Measurements from ENCODE around the gene PSMA2.

Gene PSMA2

GRCh38 chr7:42931834-42932651 lies at the start of gene PSMA2, which contains the start of gene MRPL32:
TSS of gene PSMA2 (minus strand) at chr7:42932174. CDS start at chr7:42932158, 16 bp downstream.
TSS of gene MRPL32 (plus strand) at chr7:42932376. CDS start at chr7:42932387, 11 bp downstream.
- ATAC-seq = peak; percentile 100

GRCh38 chr7:42981601-42982000 lies 49.6 kb upstream of the PSMA2 start:
- no peak for ATAC-seq
- no peak for DNase-seq

More at GRCh38 chr7:42931834-42932651, at the start of gene PSMA2, which contains the start of gene MRPL32:
- DNase-seq = peak; percentile 94

GRCh38 chr7:42980514-42980913 lies 48.5 kb upstream of the PSMA2 start:
- ATAC-seq = no peak
- DNase-seq = no peak

DNA sequence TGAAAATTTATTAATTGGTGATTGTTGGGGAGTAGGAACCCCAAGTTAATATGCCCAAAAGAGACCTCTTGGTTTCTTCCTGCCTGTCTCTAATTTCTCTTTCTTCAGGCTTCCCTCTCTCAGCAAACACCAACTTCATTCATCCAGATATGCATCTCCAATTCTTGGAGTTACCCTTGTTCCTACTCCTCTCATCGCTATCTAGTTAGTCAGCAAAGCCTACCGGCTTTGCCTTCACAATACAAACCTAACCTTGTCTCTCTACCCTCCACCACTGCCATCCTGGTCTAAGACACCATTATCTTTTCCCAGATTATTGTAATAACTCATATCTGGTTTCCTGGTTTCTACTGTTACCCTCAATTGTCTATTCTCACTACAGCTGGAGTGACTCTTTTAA lies 48.1 kb upstream of the PSMA2 start:
- no peak for ATAC-seq
- no peak for DNase-seq

DNA sequence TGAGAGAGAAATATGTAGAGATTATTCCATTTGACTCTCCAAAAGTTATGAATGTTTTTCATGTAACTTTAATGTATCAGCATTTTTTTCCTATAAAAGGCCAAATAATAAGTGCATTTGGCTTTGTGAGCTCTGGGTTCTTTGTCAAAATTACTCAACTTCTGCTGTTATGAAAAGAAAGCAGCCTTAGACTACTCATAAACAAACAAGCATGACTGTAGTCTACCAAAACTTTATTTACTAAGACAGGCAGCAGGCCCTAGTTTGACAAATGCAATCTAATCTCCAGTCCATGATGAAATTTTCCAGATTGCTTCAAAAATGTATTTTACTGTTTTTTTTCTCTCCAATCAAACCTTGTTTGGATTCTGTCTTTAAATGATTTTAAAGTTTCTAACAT lies 46.5 kb upstream of the PSMA2 start:
- DNase-seq (no peak), ATAC-seq (no peak)

DNA sequence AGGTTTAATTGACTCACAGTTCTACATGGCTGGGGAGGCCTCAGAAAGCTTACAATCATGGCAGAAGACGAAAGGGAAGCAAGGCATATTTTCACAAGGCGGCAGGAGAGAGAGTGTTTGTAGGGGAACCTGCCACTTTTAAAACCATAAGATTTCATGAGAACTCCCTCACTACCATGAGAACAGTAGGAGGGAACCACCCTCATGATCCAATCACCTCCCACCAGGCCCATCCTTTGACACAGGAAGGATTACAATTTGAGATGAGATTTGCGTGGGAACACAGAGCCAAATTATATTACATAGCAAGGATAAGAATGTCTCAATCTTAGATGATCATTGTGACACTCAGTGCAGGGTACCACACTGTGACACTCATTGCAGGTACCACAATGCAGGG lies 44.4 kb upstream of the PSMA2 start:
- no peak for ATAC-seq
- no peak for DNase-seq

GRCh38 chr7:42972699-42973500 lies 40.9 kb upstream of the PSMA2 start:
- no peak for DNase-seq
- no peak for ATAC-seq

DNA sequence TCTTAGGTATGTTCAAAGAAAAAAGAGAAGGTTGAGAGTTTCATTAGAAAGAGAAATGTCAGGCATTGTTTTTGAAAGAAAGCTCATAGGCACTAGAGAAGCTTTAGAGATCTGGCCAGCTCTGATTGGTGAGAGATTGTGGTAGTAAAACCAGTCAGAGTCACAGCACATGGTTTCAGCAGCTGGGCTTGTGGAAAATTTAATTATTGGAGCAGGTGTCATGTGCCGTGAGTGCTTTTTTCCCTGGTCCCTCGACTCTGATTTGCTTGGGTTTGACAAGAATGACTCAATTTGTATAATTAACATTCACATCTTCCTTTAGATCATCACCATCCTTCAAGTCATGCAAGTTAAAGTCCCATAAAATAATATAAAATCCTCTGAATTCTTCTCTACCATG lies 35.4 kb upstream of the PSMA2 start:
- ATAC-seq (no peak), DNase-seq (no peak)

DNA sequence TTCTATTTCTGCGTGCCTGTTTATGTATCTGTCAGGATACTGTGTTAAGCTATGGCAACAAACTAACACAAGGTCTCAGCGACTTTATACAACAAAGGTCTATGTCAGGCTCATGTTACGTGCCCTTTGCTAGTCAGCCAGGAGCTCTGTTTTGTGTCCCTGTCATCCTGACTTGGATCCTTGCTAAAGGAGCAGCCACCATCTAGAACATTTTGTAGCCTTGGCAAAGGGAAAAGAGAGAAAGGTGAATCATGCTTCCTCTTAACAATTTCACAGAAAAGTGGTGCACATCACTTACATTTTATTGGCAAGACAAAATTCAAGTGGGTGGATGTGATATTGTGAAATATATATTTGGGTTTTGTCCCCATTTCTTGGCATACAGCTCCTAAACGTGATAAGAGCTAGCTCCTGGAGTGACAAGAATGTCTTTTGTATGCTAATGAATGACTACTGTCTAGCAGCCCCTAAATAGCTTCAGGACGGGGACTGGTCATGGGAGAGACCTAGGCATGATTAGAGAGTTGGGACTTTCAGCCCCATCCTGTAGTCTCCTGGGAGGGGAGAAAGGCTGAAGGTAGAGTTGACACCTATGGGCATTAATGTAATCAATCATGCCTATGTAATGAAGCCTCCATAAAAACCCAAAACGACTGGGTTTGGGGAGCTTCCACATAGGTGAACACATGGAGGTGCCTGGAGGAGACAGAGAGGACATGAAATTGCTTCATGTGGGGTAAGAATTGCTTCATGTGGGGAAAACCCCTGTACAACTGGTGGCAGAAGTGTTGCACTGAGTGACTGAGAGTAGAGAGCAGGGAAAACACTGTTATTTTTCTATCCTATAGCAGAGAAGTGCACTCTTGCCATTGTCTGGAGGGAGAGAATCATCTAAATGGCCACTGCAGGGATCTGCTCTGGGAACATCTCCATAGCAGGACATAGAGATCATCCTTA lies 33.2 kb upstream of the PSMA2 start:
- no peak for DNase-seq
- ATAC-seq = peak; percentile 54

GRCh38 chr7:42964293-42964692 lies 32.3 kb upstream of the PSMA2 start:
- DNase-seq = no peak

GRCh38 chr7:42961170-42961569 lies 29.2 kb upstream of the PSMA2 start:
- no peak for ATAC-seq
- DNase-seq = no peak

More at GRCh38 chr7:42964293-42964692, 32.3 kb upstream of the PSMA2 start:
- no peak for ATAC-seq

DNA sequence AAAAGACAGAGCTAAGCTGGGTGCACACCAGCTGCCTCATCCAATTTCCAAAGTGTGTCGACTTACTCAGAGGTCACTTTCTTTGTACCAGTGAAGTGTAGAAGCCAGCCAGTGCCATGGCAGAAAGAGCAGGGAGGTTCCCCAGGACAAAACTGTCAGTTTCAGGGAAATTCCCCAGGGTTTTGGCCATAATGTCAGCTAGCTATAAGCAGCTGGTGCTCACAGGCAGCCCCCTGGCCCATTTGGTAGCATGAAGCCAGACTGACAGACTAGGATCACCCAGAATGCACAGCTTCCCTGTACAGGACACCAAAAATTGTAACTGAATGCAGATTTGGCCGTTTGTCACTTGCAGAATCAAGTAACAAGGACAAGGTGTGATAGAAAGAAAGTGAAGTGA lies 28.8 kb upstream of the PSMA2 start:
- ATAC-seq = no peak
- no peak for DNase-seq

DNA sequence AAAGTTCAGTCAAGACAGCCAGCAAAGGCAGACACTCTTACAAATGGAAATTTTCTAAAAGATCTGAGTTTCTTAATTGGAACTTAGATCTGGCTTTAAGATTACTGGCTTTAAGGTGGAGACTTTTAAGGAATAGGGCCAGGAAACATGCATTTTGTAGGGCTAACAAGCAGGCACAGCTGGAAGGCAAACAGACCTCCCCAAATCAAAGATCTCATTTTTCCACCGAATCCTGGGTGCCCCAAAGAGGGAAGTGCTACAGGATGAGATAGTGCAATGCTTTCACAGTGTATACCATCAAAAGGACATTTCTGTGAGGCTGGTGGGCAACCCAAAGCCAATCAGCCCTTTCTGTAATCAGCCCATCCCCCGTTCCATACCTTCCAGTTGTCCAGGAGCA lies 27.6 kb upstream of the PSMA2 start:
- no peak for ATAC-seq
- DNase-seq = no peak

DNA sequence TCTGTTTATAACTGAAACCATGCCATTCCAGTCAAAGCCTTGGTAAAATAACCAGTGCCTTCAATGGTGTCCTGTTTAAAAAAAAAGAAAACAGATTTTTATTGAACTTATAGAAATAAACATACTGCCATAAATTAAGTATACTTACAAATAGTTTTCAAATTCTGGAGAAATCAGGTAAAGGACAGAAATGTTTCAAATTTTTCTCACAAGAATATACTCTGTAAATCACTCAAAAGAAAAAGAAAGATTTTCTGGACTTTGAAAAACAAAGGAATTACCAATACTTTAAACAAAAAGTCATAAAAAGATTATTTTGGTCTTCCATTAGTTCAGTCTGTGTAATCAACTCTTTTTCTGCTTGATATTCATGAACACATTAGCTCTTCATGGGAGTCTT lies 24.1 kb upstream of the PSMA2 start:
- ATAC-seq (no peak), DNase-seq (no peak)

GRCh38 chr7:42953994-42954393 lies 22.0 kb upstream of the PSMA2 start:
- DNase-seq (no peak), ATAC-seq (no peak)

- DNase-seq = no peak
- ATAC-seq = no peak
These were observed 20.4 kb upstream of the PSMA2 start for GRCh38 chr7:42952328-42952727.

GRCh38 chr7:42950417-42950816 lies 18.4 kb upstream of the PSMA2 start:
- DNase-seq (no peak), ATAC-seq (no peak)

DNA sequence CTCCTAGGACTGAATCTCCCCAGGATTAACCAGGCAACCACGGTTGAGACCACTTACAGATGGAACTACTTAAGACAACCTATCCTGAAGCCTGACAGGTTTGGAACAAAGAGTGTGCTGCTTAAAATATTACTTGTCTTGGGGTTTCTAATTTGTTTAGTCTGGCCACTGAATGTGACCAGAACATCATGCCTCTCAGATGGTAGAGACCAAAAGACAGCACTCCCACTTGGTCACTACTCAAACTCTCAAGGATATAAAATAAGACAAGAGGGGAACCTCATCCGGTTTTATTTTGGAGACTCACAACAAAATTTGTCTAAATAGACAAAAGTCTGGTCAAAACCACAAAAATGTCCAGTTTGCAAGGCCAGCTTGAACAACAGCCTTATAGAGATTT lies 15.5 kb upstream of the PSMA2 start:
- ATAC-seq = no peak
- DNase-seq = no peak

DNA sequence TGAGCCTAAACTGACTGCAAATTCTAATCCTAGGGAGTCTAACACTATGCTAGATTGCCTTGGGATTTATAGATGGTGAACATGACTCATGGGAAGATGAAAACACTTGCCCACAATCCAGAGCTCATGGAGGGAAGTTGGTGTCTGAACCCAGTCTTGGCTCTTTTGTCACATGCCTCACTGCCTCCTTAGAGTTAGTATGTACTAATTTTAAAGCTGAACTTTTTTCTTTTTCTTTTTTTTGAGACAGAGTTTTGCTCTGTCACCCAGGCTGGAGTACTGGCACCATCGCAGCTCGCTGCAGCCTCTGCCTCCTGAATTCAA lies 14.6 kb upstream of the PSMA2 start:
- DNase-seq = no peak
- ATAC-seq = no peak

GRCh38 chr7:42945821-42946626 lies 14.1 kb upstream of the PSMA2 start:
- peak; percentile 46 for ATAC-seq
- DNase-seq = no peak

Data from stimulated activated naive CD8-positive, alpha-beta T cell treated with anti-CD3 and anti-CD28 coated beads, Interleukin-15, Interleukin-2, amounts not matched to agents 100 U/mL and 50 U/mL, for 24 hours (primary cell).